DND-41 (cell line): Measurements from ENCODE around the gene TYR.
"Not testable (repeated sequence)": the region's sequence is repeated elsewhere in the genome, so short reads cannot be mapped to it uniquely, and the experiment has no call there.

ENCODE experiments used
- ATAC-seq: fragments of 200-7000 bp; cut with Tn5 transposase; 3 replicates; pipeline ENCODE4 v1.9.1; 2021; ENCODE audit warnings: low read depth; ENCODE audit not compliant: insufficient read depth
- DNase-seq: peaks from one replicate; pipeline ENCODE4 v3.0.0-alpha.2; 2020
- H2AFZ ChIP-seq: 2 replicates; pipeline ENCODE4 v1.6.0; 2012; ENCODE audit warnings: low read depth, low read length
- H3K27ac ChIP-seq: 2 replicates; pipeline ENCODE4 v1.5.1; 2012; ENCODE audit warnings: low read length, inconsistent platforms
- H3K27me3 ChIP-seq: fragments of 200-600 bp; sonication (generic); 2 replicates; pipeline ENCODE4 v1.6.0; 2012; ENCODE audit warnings: low read length, mild to moderate bottlenecking, inconsistent platforms; ENCODE audit not compliant: insufficient read depth, poor library complexity
- H3K36me3 ChIP-seq: 2 replicates; pipeline ENCODE4 v1.5.1; 2012; ENCODE audit warnings: low read length, inconsistent platforms; ENCODE audit not compliant: insufficient read depth
- H3K4me1 ChIP-seq: 2 replicates; pipeline ENCODE4 v1.5.1; 2012; ENCODE audit warnings: mild to moderate bottlenecking, low read length; ENCODE audit not compliant: insufficient read depth
- H3K4me2 ChIP-seq: 2 replicates; pipeline ENCODE4 v1.6.0; 2012; ENCODE audit warnings: mild to moderate bottlenecking, moderate library complexity, low read length, inconsistent platforms; ENCODE audit not compliant: insufficient read depth
- H3K4me3 ChIP-seq, 2 experiments: fragments of 200-600 bp in 1 of 2; shearing (Covaris generic) in 1 of 2; 2 replicates each; pipeline ENCODE4 v1.5.1; 2012 to 2016; ENCODE audit warnings: inconsistent platforms in 2 of 2, low read length in 2 of 2, mild to moderate bottlenecking in 2 of 2, low read depth in 1 of 2, moderate library complexity in 1 of 2
- H3K79me2 ChIP-seq: 2 replicates; pipeline ENCODE4 v1.6.0; 2012; ENCODE audit warnings: low read length, inconsistent platforms; ENCODE audit not compliant: insufficient read depth
- H3K9ac ChIP-seq: 2 replicates; pipeline ENCODE4 v1.6.0; 2012; ENCODE audit warnings: low read depth, mild to moderate bottlenecking, inconsistent platforms, low read length, moderate library complexity
- H3K9me3 ChIP-seq: 2 replicates; pipeline ENCODE4 v1.5.1; 2012; ENCODE audit warnings: low read length, moderate library complexity, mild to moderate bottlenecking, inconsistent platforms; ENCODE audit not compliant: insufficient read depth, severe bottlenecking
- H4K20me1 ChIP-seq: 2 replicates; pipeline ENCODE4 v1.6.0; 2012; ENCODE audit warnings: low read length; ENCODE audit not compliant: insufficient read depth

The TYR gene

GRCh38 chr11:89340450-89340849 is 162.8 kb downstream of the TYR start:
- H2AFZ ChIP-seq, H3K79me2 ChIP-seq, DNase-seq, H3K27ac ChIP-seq, H4K20me1 ChIP-seq, H3K9ac ChIP-seq, H3K36me3 ChIP-seq, ATAC-seq, H3K4me2 ChIP-seq, H3K4me1 ChIP-seq, H3K9me3 ChIP-seq, H3K4me3 ChIP-seq, H3K27me3 ChIP-seq: not testable (repeated sequence)

DNA sequence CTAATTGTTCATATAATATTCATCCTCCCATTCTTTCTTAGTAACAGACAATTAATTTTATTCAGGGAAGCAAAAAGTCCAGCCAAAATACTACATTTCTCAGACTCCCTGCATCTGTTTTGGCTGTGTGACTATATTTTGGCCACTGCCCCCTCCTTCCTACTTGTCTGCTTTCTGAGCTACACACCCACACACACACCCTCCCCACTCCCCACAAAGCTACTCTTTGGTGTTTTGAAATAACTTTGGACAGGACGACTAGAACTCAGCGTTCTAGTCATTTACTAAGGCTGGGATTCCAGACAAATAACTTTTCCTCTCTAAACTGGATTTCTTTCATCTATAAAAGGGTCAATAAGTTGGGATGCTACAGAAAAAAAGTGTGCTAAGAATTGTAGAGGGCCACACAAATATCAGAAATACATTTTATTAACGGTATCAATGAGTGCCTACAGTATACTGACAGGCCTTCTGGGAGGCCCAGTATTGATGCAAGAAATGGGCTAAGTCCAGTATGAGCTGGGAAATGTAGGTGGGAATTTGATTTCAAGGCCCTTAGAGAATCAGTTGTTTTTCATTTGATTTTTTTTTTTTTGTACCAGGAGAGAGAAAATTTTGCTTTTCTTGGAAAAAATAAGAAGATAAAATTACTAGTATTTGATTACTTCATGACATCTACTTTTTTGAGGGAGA is 165.4 kb downstream of the TYR start:
- not testable (repeated sequence) for H3K36me3 ChIP-seq, DNase-seq, H3K4me1 ChIP-seq, H3K27me3 ChIP-seq, H3K27ac ChIP-seq, H3K9me3 ChIP-seq, ATAC-seq, H3K4me3 ChIP-seq, H4K20me1 ChIP-seq, H3K4me2 ChIP-seq, H3K79me2 ChIP-seq, H2AFZ ChIP-seq, H3K9ac ChIP-seq
